B cell (primary cell): ENCODE measurements around the gene PIP4P1. TPM values are rescaled to one million over a fixed set of nuclear protein-coding genes. Genes with fewer than 3 reads are reported as not detected.
"Not testable (repeated sequence)": the region's sequence is repeated elsewhere in the genome, so short reads cannot be mapped to it uniquely, and the experiment has no call there.

Source experiments
- ATAC-seq: fragments of 200-7000 bp; cut with Tn5 transposase; one replicate; pipeline ENCODE4 v1.10.0; 2021; ENCODE audit warnings: low read depth, mild to moderate bottlenecking, moderate number of reproducible peaks, moderate library complexity
- CTCF ChIA-PET: fragments of 350-600 bp; sonication (Branson Sonifier 250); formaldehyde crosslinking; loops from one replicate; lab custom pipeline; 2021; ENCODE audit warnings: antibody characterized with exemption, inconsistent platforms; lab: Charles Lee
- POLR2A ChIA-PET: fragments of 350-600 bp; sonication (Branson Sonifier 250); formaldehyde crosslinking; loops from one replicate; lab custom pipeline; 2021; ENCODE audit warnings: antibody characterized with exemption; lab: Charles Lee
- DNase-seq: peaks from one replicate; pipeline ENCODE4 v3.0.0; 2013
- H2AFZ ChIP-seq: 2 replicates; pipeline ENCODE4 v1.6.1; 2012; ENCODE audit warnings: mild to moderate bottlenecking, low read depth, low read length; ENCODE audit not compliant: insufficient read depth, poor library complexity, severe bottlenecking
- H3K27ac ChIP-seq, 2 donors: 1 replicate in 1 of 2; 2 replicates in 1 of 2; pipeline ENCODE4 v1.5.1; 2012 to 2013; ENCODE audit warnings: low read length in 2 of 2, mild to moderate bottlenecking in 2 of 2, moderate library complexity in 1 of 2
- H3K27me3 ChIP-seq, 4 experiments: fragments of 200-600 bp in 1 of 4; sonication (generic) in 1 of 4; replicated peaks in 1 of 4; 1 replicate in 2 of 4; 2 replicates in 2 of 4; pipeline versions ENCODE4 v1.6.1 to v1.7.0; 2013 to 2016; ENCODE audit warnings: low read length in 3 of 4, mild to moderate bottlenecking in 2 of 4, mixed read lengths in 1 of 4, moderate library complexity in 1 of 4; ENCODE audit not compliant: insufficient read depth in 4 of 4, control insufficient read depth in 3 of 4; ENCODE audit errors: control extremely low read depth in 1 of 4
- H3K36me3 ChIP-seq, 2 experiments: replicated peaks in 1 of 2; 1 replicate in 1 of 2; 2 replicates in 1 of 2; pipeline versions ENCODE4 v1.6.1 to v1.7.1; 2013; ENCODE audit warnings: low read length in 1 of 2; ENCODE audit not compliant: insufficient read depth in 2 of 2, control insufficient read depth in 1 of 2; ENCODE audit errors: control extremely low read depth in 1 of 2, extremely low read depth in 1 of 2
- H3K4me1 ChIP-seq, 2 donors: fragments of 200-600 bp in 1 of 2; sonication (generic) in 1 of 2; 1 replicate in 1 of 2; 2 replicates in 1 of 2; pipeline versions ENCODE4 v1.5.1 to v1.6.1; 2013 to 2017; ENCODE audit warnings: low read length in 2 of 2; ENCODE audit not compliant: control insufficient read depth in 2 of 2, insufficient read depth in 2 of 2
- H3K4me2 ChIP-seq: replicated peaks from 2 replicates; pipeline ENCODE3; 2012; ENCODE audit warnings: mild to moderate bottlenecking, low read depth, low read length; ENCODE audit not compliant: poor library complexity, severe bottlenecking
- H3K4me3 ChIP-seq, 5 experiments: fragments of 200-600 bp in 1 of 5; sonication (generic) in 1 of 5; 1 replicate in 3 of 5; 2 replicates in 2 of 5; pipeline versions ENCODE4 v1.5.1 to v1.7.0; 2011 to 2016; ENCODE audit warnings: low read length in 4 of 5, mild to moderate bottlenecking in 4 of 5, low read depth in 2 of 5, control low read depth in 1 of 5, moderate library complexity in 1 of 5; ENCODE audit not compliant: insufficient read depth in 1 of 5; ENCODE audit errors: control extremely low read depth in 1 of 5, extremely low read depth in 1 of 5
- H3K79me2 ChIP-seq: fragments of 200-600 bp; sonication (generic); one replicate; pipeline ENCODE4 v1.6.0; 2016; ENCODE audit warnings: low read length; ENCODE audit not compliant: control insufficient read depth, insufficient read depth
- H3K9ac ChIP-seq: fragments of 200-600 bp; sonication (generic); 2 replicates; pipeline ENCODE4 v1.6.1; 2017; ENCODE audit warnings: mild to moderate bottlenecking, low read length, moderate library complexity
- H3K9me3 ChIP-seq, 3 donors: one replicate each; pipeline versions ENCODE4 v1.6.1 to v1.7.1; 2013; ENCODE audit warnings: low read length in 2 of 3; ENCODE audit not compliant: control insufficient read depth in 2 of 3, insufficient read depth in 1 of 3; ENCODE audit errors: control extremely low read depth in 1 of 3
- H4K20me1 ChIP-seq: 2 replicates; pipeline ENCODE4 v1.6.0; 2012; ENCODE audit warnings: mild to moderate bottlenecking, low read length; ENCODE audit not compliant: insufficient read depth, control insufficient read depth, poor library complexity, severe bottlenecking
- H3K27ac Mint-ChIP-seq: one replicate; pipeline ENCODE4 v1.8.0; 2021; ENCODE audit warnings: mixed read lengths
- H3K27me3 Mint-ChIP-seq: one replicate; pipeline ENCODE4 v1.8.0; 2021; ENCODE audit warnings: mixed read lengths
- H3K4me1 Mint-ChIP-seq: one replicate; pipeline ENCODE4 v1.8.0; 2021; ENCODE audit warnings: mixed read lengths
- H3K4me3 Mint-ChIP-seq: one replicate; pipeline ENCODE4 v1.8.0; 2021; ENCODE audit warnings: mixed read lengths
- H3K9me3 Mint-ChIP-seq: one replicate; pipeline ENCODE4 v1.8.0; 2022; ENCODE audit warnings: mixed read lengths; ENCODE audit not compliant: insufficient read depth
- CTCF ChIP-seq: fragments of 200-600 bp; IDR thresholded peaks from one replicate; pipeline ENCODE4 v1.8.0; 2022; ENCODE audit warnings: antibody characterized with exemption, mild to moderate bottlenecking
- EZH2 ChIP-seq: IDR thresholded peaks from 2 replicates; pipeline ENCODE4 v1.6.1; 2012; ENCODE audit warnings: borderline replicate concordance, low read depth, mild to moderate bottlenecking, moderate library complexity, low read length; ENCODE audit not compliant: insufficient read depth, poor library complexity, severe bottlenecking
- WGBS: methylation state at CpG from one replicate; pipeline ENCODE4 v1.1.5; 2013; ENCODE audit warnings: missing lambda C conversion rate; ENCODE audit not compliant: insufficient coverage; 5-methylcytosine and 5-hydroxymethylcytosine counted together
- intact Hi-C: fragments of 100-400 bp; cut with micrococcal nuclease; formaldehyde crosslinking; loops from one replicate; pipeline ENCODE4 v1.10.0; 2022
- polyA plus RNA-seq: library from polyadenylated mRNA; depleted of rRNA; stranded (reverse); fragments of >200 nt; gene quantifications from 2 replicates; pipeline ENCODE4 v1.2.3, GENCODE V29; 2012
- total RNA-seq, 2 donors: library from RNA; stranded (reverse); fragments of 120-200 nt in 1 of 2; gene quantifications; 1 replicate in 1 of 2; 2 replicates in 1 of 2; pipeline versions ENCODE4 v1.2.3 to v1.2.4, GENCODE V29; 2013 to 2022

PIP4P1 gene
- total and polyA plus RNA-seq, 2 donors (not counting 1 experiment from before 2014, with no cell fraction given): 97.5 to 183 TPM

GRCh38 chr14:20454516-20455354 lies 6.5 kb downstream of the PIP4P1 start, which contains the start of the genes APEX1 and OSGEP:
APEX1 (plus strand) TSS chr14:20455226; CDS start chr14:20455646, 420 bp downstream.
OSGEP (minus strand) TSS chr14:20454812; CDS start chr14:20454683, 129 bp downstream.
- intact Hi-C loops: loop anchor here (1.0 to 2.0 kb wide), 5 partner anchors 15 to 229 kb away; partner anchors contain the start of genes PARP2, PNP and TEP1
- H4K20me1 ChIP-seq: peaks cover 23% of the 10 kb centered on the region
- H3K4me2 ChIP-seq: peak within 1 kb of the TSS; percentile 89
- no peaks in the 10 kb centered on the region for H3K27me3 Mint-ChIP-seq
- no peaks in the 10 kb centered on the region for H3K27me3 ChIP-seq
- ChIA-PET POLR2A (interaction anchor here (0.6 to 2.6 kb wide), 9 partner anchors 10 to 291 kb away, joined by 3 to 17 read pairs (median 4); partner anchors contain the start of genes EDDM3A, PNP and TEP1), CTCF (interaction anchor here (1.1 to 4.6 kb wide), 4 partner anchors 15 to 158 kb away, joined by 3 to 59 read pairs (median 4); partner anchors contain the start of gene TEP1)
- peak within 1 kb of the TSS; percentile 70 to 95 (median 92) for H3K4me3 ChIP-seq
- peaks cover 21 to 54% of the 10 kb centered on the region in 2 donors for H3K4me1 ChIP-seq
- H3K9me3 Mint-ChIP-seq: no peaks in the 10 kb centered on the region
- H3K4me1 Mint-ChIP-seq: peaks cover 23% of the 10 kb centered on the region
- 0% methylated on average over 56 of the region's 56 CpGs for WGBS
- peaks cover 62% of the 10 kb centered on the region for H3K79me2 ChIP-seq
- TF ChIP-seq EZH2 (no peak), CTCF (no peak)
- peak within 1 kb of the TSS; percentile 87 to 97 for H3K27ac ChIP-seq
- DNase-seq: peak; percentile 99
- H2AFZ ChIP-seq: peak within 1 kb of the TSS; percentile 85
- peak within 1 kb of the TSS; percentile 82 for H3K9ac ChIP-seq
- peak; percentile 91 for ATAC-seq
- no peaks in the 10 kb centered on the region for H3K9me3 ChIP-seq
- H3K36me3 ChIP-seq: peaks cover 22 to 63% of the 10 kb centered on the region in 2 experiments
- peak within 1 kb of the TSS; percentile 17 for H3K4me3 Mint-ChIP-seq
- H3K27ac Mint-ChIP-seq: no peak within 1 kb of the TSS

- peaks cover 10 to 35% of the 10 kb centered on the region in 2 donors for H3K4me1 ChIP-seq
- H3K9ac ChIP-seq, ATAC-seq, H3K4me3 ChIP-seq, H3K27me3 ChIP-seq, H4K20me1 ChIP-seq, H3K9me3 ChIP-seq, H3K27me3 Mint-ChIP-seq, H2AFZ ChIP-seq, H3K27ac ChIP-seq, intact Hi-C loops, H3K27ac Mint-ChIP-seq, DNase-seq, H3K9me3 Mint-ChIP-seq: not testable (repeated sequence)
- 96% methylated on average over 7 of the region's 8 CpGs for WGBS
- POLR2A ChIA-PET: interaction anchor here (0.7 kb wide), 2 partner anchors 37 to 364 kb away, joined by 3 to 9 read pairs; no protein-coding TSS in a partner anchor
- peak overlapping the region; percentile 17 for H3K4me2 ChIP-seq
- peaks cover 43% of the 10 kb centered on the region for H3K79me2 ChIP-seq
- peaks cover 20 to 63% of the 10 kb centered on the region in 2 experiments for H3K36me3 ChIP-seq
- peaks cover 11% of the 10 kb centered on the region for H3K4me1 Mint-ChIP-seq
- peak overlapping the region; percentile 26 for H3K4me3 Mint-ChIP-seq
- CTCF ChIA-PET: interaction anchor here (0.9 to 4.6 kb wide), 3 partner anchors 24 to 38 kb away, joined by 3 to 59 read pairs (median 5); partner anchors contain the start of gene TEP1
Observed at GRCh38 chr14:20452831-20453230, 8.4 kb downstream of the PIP4P1 start.
